Tongue (tissue), 2 donors: ENCODE data around the gene DCHS2. TPM values are rescaled to one million over a fixed set of nuclear protein-coding genes. Genes with fewer than 3 reads are reported as not detected.

Source experiments
- DNase-seq: peaks from one replicate; pipeline ENCODE4 v3.0.0-alpha.2; 2015
- total RNA-seq: library from RNA; depleted of rRNA; stranded (reverse); fragments of >200 nt; gene quantifications from one replicate; pipeline ENCODE4 v1.2.3, GENCODE V29; 2014

DCHS2 gene
- 13.6 TPM for total RNA-seq

GRCh38 chr4:154491341-154492271 lies at the start of gene DCHS2:
DCHS2 (minus strand) TSS chr4:154491799; CDS start chr4:154491355, 444 bp downstream.
- peak; percentile 54 for DNase-seq

GRCh38 chr4:154534296-154534695 lies 42.7 kb upstream of the DCHS2 start:
- no peak for DNase-seq

- DNase-seq = peak; percentile 49
These were observed 38.3 kb upstream of the DCHS2 start for GRCh38 chr4:154529728-154530519.

GRCh38 chr4:154528869-154529268 lies 37.3 kb upstream of the DCHS2 start:
- DNase-seq = no peak

GRCh38 chr4:154527308-154527707 lies 35.7 kb upstream of the DCHS2 start:
- DNase-seq = no peak

- no peak for DNase-seq
These were observed 34.6 kb upstream of the DCHS2 start for GRCh38 chr4:154526151-154526550.

- DNase-seq = no peak
These were observed 30.0 kb upstream of the DCHS2 start for GRCh38 chr4:154521607-154522006.

- no peak for DNase-seq
These were observed 27.6 kb upstream of the DCHS2 start for GRCh38 chr4:154519214-154519613.

GRCh38 chr4:154517591-154517990 lies 26.0 kb upstream of the DCHS2 start:
- no peak for DNase-seq

- peak; percentile 28 for DNase-seq
These were observed 24.9 kb upstream of the DCHS2 start for GRCh38 chr4:154516318-154517029.

GRCh38 chr4:154511981-154512380 lies 20.4 kb upstream of the DCHS2 start:
- no peak for DNase-seq

GRCh38 chr4:154511548-154511947 lies 19.9 kb upstream of the DCHS2 start:
- DNase-seq = no peak

- peak; percentile 10 for DNase-seq
These were observed 15.6 kb upstream of the DCHS2 start for GRCh38 chr4:154507156-154507555.

GRCh38 chr4:154506253-154506652 lies 14.7 kb upstream of the DCHS2 start:
- peak; percentile 76 for DNase-seq

- no peak for DNase-seq
These were observed 12.0 kb upstream of the DCHS2 start for GRCh38 chr4:154503598-154503997.

GRCh38 chr4:154502111-154502510 lies 10.5 kb upstream of the DCHS2 start:
- no peak for DNase-seq

- DNase-seq = peak; percentile 45
These were observed 6.3 kb upstream of the DCHS2 start for GRCh38 chr4:154497889-154498288.

GRCh38 chr4:154495867-154496266 lies 4.3 kb upstream of the DCHS2 start:
- DNase-seq = no peak

GRCh38 chr4:154492288-154492687 lies 689 bp upstream of the DCHS2 start:
- no peak for DNase-seq

GRCh38 chr4:154490583-154491340 lies 837 bp downstream of the DCHS2 start:
- no peak for DNase-seq

- peak; percentile 21 for DNase-seq
These were observed 1.4 kb downstream of the DCHS2 start for GRCh38 chr4:154490234-154490582.
